K562 (cell line): ENCODE results near the gene DMD. TPM values are rescaled to one million over a fixed set of nuclear protein-coding genes. Genes with fewer than 3 reads are reported as not detected.

ENCODE experiments used
- ATAC-seq: fragments of 200-7000 bp; cut with Tn5 transposase; 3 replicates; pipeline ENCODE4 v1.9.1; 2020; ENCODE audit warnings: moderate library complexity
- BruUV-seq: library from RNA; stranded (reverse); fragments of 400-500 nt; replicated peaks from 2 replicates; lab custom pipeline; 2021; lab: Mats Ljungman, UMichigan
- CTCF ChIA-PET: fragments of 300-600 bp; formaldehyde crosslinking; extraction: SDS; loops from one replicate; lab custom pipeline; 2021; ENCODE audit warnings: low intra/inter-chr PET ratio; lab: Yijun Ruan, JAX
- POLR2A ChIA-PET: fragments of 300-600, 350-650 bp; sonication (Branson Sonifier 250); formaldehyde crosslinking; extraction: SDS; loops from one replicate; lab custom pipeline; 2021; ENCODE audit warnings: antibody characterized with exemption, inconsistent platforms; lab: Yijun Ruan, JAX
- DNase-seq, 4 experiments: peaks; one replicate each; pipeline versions ENCODE4 v3.0.0 to v3.0.0-alpha.2; 2011 to 2018; ENCODE audit warnings: low spot score in 3 of 4, mixed read lengths in 3 of 4; ENCODE audit errors: extremely low read depth in 1 of 4
- FAIRE-seq: peaks from 2 replicates; lab custom pipeline; 2011; peaks lifted over from hg19 to GRCh38; lab: Jason Lieb, UNC
- H2AFZ ChIP-seq: 2 replicates; pipeline ENCODE4 v1.6.0; 2011; ENCODE audit warnings: low read depth, low read length, control low read depth, inconsistent platforms
- H3K27ac ChIP-seq: fragments of 200-600 bp; 3 replicates; pipeline ENCODE4 v1.8.0; 2011; ENCODE audit warnings: low read depth, mild to moderate bottlenecking, control low read depth, inconsistent platforms, low read length, moderate library complexity, mixed read lengths; ENCODE audit errors: extremely low read depth
- H3K27me3 ChIP-seq, 2 experiments: fragments of 300-600 bp in 1 of 2; 2 replicates in 1 of 2; 3 replicates in 1 of 2; pipeline versions ENCODE4 v1.6.0 to v1.8.0; 2011; ENCODE audit warnings: inconsistent platforms in 2 of 2, low read length in 2 of 2, mild to moderate bottlenecking in 1 of 2, mixed read lengths in 1 of 2, moderate library complexity in 1 of 2; ENCODE audit not compliant: control insufficient read depth in 2 of 2, insufficient read depth in 2 of 2
- H3K36me3 ChIP-seq: fragments of 300-600 bp; 3 replicates; pipeline ENCODE4 v1.8.0; 2011; ENCODE audit warnings: mild to moderate bottlenecking, low read length, inconsistent platforms; ENCODE audit not compliant: control insufficient read depth, insufficient read depth
- H3K4me1 ChIP-seq, 2 experiments: fragments of 200-600 bp in 1 of 2; replicated peaks in 1 of 2; 2 replicates in 1 of 2; 3 replicates in 1 of 2; pipeline versions ENCODE4 v1.5.1 to v1.8.0; 2011; ENCODE audit warnings: inconsistent platforms in 2 of 2, low read length in 2 of 2, mild to moderate bottlenecking in 1 of 2, mixed read lengths in 1 of 2, moderate library complexity in 1 of 2; ENCODE audit not compliant: control insufficient read depth in 2 of 2, insufficient read depth in 2 of 2
- H3K4me2 ChIP-seq: 2 replicates; pipeline ENCODE4 v1.6.1; 2011; ENCODE audit warnings: low read length, control low read depth, inconsistent platforms, mixed read lengths; ENCODE audit not compliant: insufficient read depth
- H3K4me3 ChIP-seq: fragments of 200-600 bp; sonication (generic), shearing (Covaris generic); 2 replicates; pipeline ENCODE4 v1.5.1; 2016; ENCODE audit warnings: control low read depth, inconsistent platforms
- H3K79me2 ChIP-seq: fragments of 200-600 bp; 3 replicates; pipeline ENCODE4 v1.8.0; 2011; ENCODE audit warnings: low read length, inconsistent platforms; ENCODE audit not compliant: control insufficient read depth, insufficient read depth
- H3K9ac ChIP-seq, 2 experiments: 2 replicates each; pipeline versions ENCODE4 v1.6.0 to v1.6.1; 2011; ENCODE audit warnings: low read depth in 2 of 2, low read length in 2 of 2, control low read depth in 1 of 2, inconsistent platforms in 1 of 2, mild to moderate bottlenecking in 1 of 2, mixed read lengths in 1 of 2; ENCODE audit not compliant: insufficient read depth in 1 of 2
- H3K9me1 ChIP-seq: one replicate; pipeline ENCODE4 v1.6.0; 2011; ENCODE audit warnings: inconsistent platforms, mild to moderate bottlenecking, low read length, moderate library complexity; ENCODE audit not compliant: control insufficient read depth, insufficient read depth
- H3K9me3 ChIP-seq: replicated peaks from 2 replicates; pipeline ENCODE4 v1.5.1; 2011; ENCODE audit warnings: low read depth, low read length, inconsistent platforms; ENCODE audit not compliant: control insufficient read depth, insufficient read depth
- H4K20me1 ChIP-seq: replicated peaks from 2 replicates; pipeline ENCODE4 v1.6.1; 2011; ENCODE audit warnings: low read length, inconsistent platforms, mixed read lengths; ENCODE audit not compliant: control insufficient read depth, insufficient read depth
- ARID1B ChIP-seq: fragments of 450-650 bp; IDR thresholded peaks from 2 replicates; pipeline ENCODE4 v1.6.1; 2016; ENCODE audit warnings: antibody characterized with exemption, mild to moderate bottlenecking, inconsistent platforms
- ATF7 ChIP-seq: fragments of 450-650 bp; IDR thresholded peaks from 2 replicates; pipeline ENCODE4 v1.7.1; 2014; ENCODE audit warnings: mild to moderate bottlenecking, moderate library complexity
- CEBPG ChIP-seq, 3 experiments: fragments of 200-800 bp in 1 of 3; sonication (Bioruptor generic) in 1 of 3; sonication (generic) in 1 of 3; formaldehyde crosslinking in 1 of 3; IDR thresholded peaks in 2 of 3; conservative IDR thresholded peaks in 1 of 3; 2 replicates each; pipeline versions ENCODE4 v1.6.1 to v1.8.0; 2016 to 2022; ENCODE audit warnings: missing compliant biosample characterization in 2 of 3, missing genetic modification characterization in 2 of 3, mild to moderate bottlenecking in 1 of 3, missing genetic modification reagents in 1 of 3
- CGGBP1 ChIP-seq: fragments of 250-450 bp; sonication (Bioruptor Pico); IDR thresholded peaks from 2 replicates; pipeline ENCODE4 v1.9.0; 2021; ENCODE audit warnings: mild to moderate bottlenecking
- HINFP ChIP-seq: fragments of 450-650 bp; conservative IDR thresholded peaks from 2 replicates; pipeline ENCODE4 v1.6.1; 2016; ENCODE audit warnings: missing genetic modification characterization, low read depth, mild to moderate bottlenecking, control low read depth, missing compliant biosample characterization
- JUND ChIP-seq, 2 experiments: IDR thresholded peaks; 2 replicates in 1 of 2; 3 replicates in 1 of 2; pipeline ENCODE4 v1.6.1; 2011; ENCODE audit warnings: borderline replicate concordance in 2 of 2, low read depth in 2 of 2, low read length in 2 of 2, improper control_type of control experiment in 1 of 2, missing biosample characterization in 1 of 2, missing genetic modification characterization in 1 of 2, missing genetic modification reagents in 1 of 2
- MCM3 ChIP-seq: fragments of 450-650 bp; IDR thresholded peaks from 2 replicates; pipeline ENCODE4 v1.6.1; 2016
- NRF1 ChIP-seq, 2 experiments: fragments of 450-650 bp; IDR thresholded peaks in 1 of 2; conservative IDR thresholded peaks in 1 of 2; 2 replicates each; pipeline ENCODE4 v1.6.1; 2014; ENCODE audit warnings: mild to moderate bottlenecking in 2 of 2
- SFPQ ChIP-seq: fragments of 200-400 bp; formaldehyde crosslinking; IDR thresholded peaks from 2 replicates; pipeline ENCODE4 v1.6.1; 2017; ENCODE audit warnings: mild to moderate bottlenecking, low read depth, low read length, moderate library complexity
- SOX6 ChIP-seq: fragments of 450-650 bp; IDR thresholded peaks from 2 replicates; pipeline ENCODE4 v1.6.1; 2014; ENCODE audit warnings: mild to moderate bottlenecking
- UBTF ChIP-seq, 2 experiments: IDR thresholded peaks; 2 replicates each; pipeline ENCODE4 v1.6.1; 2012; ENCODE audit warnings: improper control_type of control experiment in 2 of 2, low read depth in 2 of 2, low read length in 2 of 2, borderline replicate concordance in 1 of 2
- ZEB2 ChIP-seq: fragments of 450-650 bp; IDR thresholded peaks from 2 replicates; pipeline ENCODE4 v1.6.1; 2016
- ZNF274 ChIP-seq: IDR thresholded peaks from 2 replicates; pipeline ENCODE4 v1.6.1; 2011; ENCODE audit warnings: low read depth, mild to moderate bottlenecking, low read length, moderate library complexity, borderline replicate concordance
- ZNF277 ChIP-seq: fragments of 250-450 bp; sonication (Bioruptor Pico); IDR thresholded peaks from 2 replicates; pipeline ENCODE4 v1.8.0; 2022; ENCODE audit warnings: inconsistent platforms, mild to moderate bottlenecking, moderate library complexity, borderline replicate concordance
- WGBS: fragments of 100-300 bp; shearing (Covaris generic); methylation state at CpG from one replicate; pipeline ENCODE4 v1.1.6; 2016; ENCODE audit warnings: low coverage, mixed read lengths; ENCODE audit not compliant: insufficient coverage; ENCODE audit errors: missing lambda C conversion rate; 5-methylcytosine and 5-hydroxymethylcytosine counted together
- in situ Hi-C: fragments of 300-500 bp; cut with MboI; formaldehyde crosslinking; loops from 4 replicates; pipeline ENCODE4 v1.15.0; 2018; ENCODE audit warnings: inconsistent platforms, mixed read lengths
- intact Hi-C: fragments of 100-400 bp; cut with micrococcal nuclease; formaldehyde crosslinking; loops from 2 replicates; pipeline ENCODE4 v1.14.2; 2022
- polyA plus RNA-seq, 8 experiments: library from polyadenylated mRNA; depleted of rRNA in 4 of 8; stranded (reverse) in 5 of 8; unstranded in 3 of 8; fragments of >200 nt; fragmentation: Nextera tagmentation in 2 of 8; fragmentation: Illumina TruSeq in 1 of 8; extraction: Ambion mirVana in 2 of 8; extraction: Trizol in 1 of 8; gene quantifications; 2 replicates each; pipeline versions ENCODE4 v1.2.1 to v1.2.3, GENCODE V29; 2011 to 2014; ENCODE audit warnings: inconsistent platforms in 1 of 8, missing spikeins in 1 of 8
- total RNA-seq, 7 experiments: library from RNA; depleted of rRNA in 6 of 7; stranded (reverse); fragments of >200 nt in 6 of 7; fragmentation: Illumina TruSeq in 2 of 7; extraction: Trizol in 2 of 7; gene quantifications; 2 replicates each; pipeline versions ENCODE4 v1.2.1 to v1.2.3, GENCODE V29; 2011 to 2021; ENCODE audit warnings: low replicate concordance in 1 of 7

Gene DMD
- total and polyA plus RNA-seq, 9 of the 15 experiments (the other 6 are each of a cell fraction or from before 2014, with no cell fraction given) = 3.8 to 20.4 (median 11.4) TPM

- in situ Hi-C loops = no loop called here
- Histone ChIP-seq H3K9me3 (no peaks in the 10 kb centered on the region), H2AFZ (no peak overlapping the region), H3K79me2 (no peaks in the 10 kb centered on the region), H4K20me1 (no peaks in the 10 kb centered on the region), H3K36me3 (no peaks in the 10 kb centered on the region), H3K4me2 (no peak overlapping the region), H3K27me3 (no peaks in the 10 kb centered on the region), H3K9ac (no peak overlapping the region), H3K27ac (no peak overlapping the region), H3K4me1 (no peaks in the 10 kb centered on the region), H3K9me1 (no peaks in the 10 kb centered on the region), H3K4me3 (no peak overlapping the region)
- CTCF ChIA-PET = no interaction called here
- no peak for ATAC-seq
- no peak for FAIRE-seq
- DNase-seq = no peak
- intact Hi-C loops = no loop called here
- no TSS peak for BruUV-seq
- POLR2A ChIA-PET = no interaction called here
- WGBS = 0% methylated on average over 2 of the region's 2 CpGs
- TF ChIP-seq NRF1 (conservative IDR thresholded peaks at IDR 0.05 in 1 of 2, IDR thresholded peaks at IDR 0.05 in 1 of 2) (no peak), ATF7 (peak; percentile 73), UBTF (IDR thresholded peaks at IDR 0.05; ENCODE audit: borderline replicate concordance in 1 of 2, low read depth in 2 of 2, low read length in 2 of 2) (no peak), CEBPG (CRISPR knock-in tag; IDR thresholded peaks at IDR 0.05) (no peak), CEBPG (tag; conservative IDR thresholded peaks at IDR 0.05 in 1 of 2, IDR thresholded peaks at IDR 0.05 in 1 of 2) (peak; percentile 61 to 84), ZNF274 (no peak), ARID1B (peak; percentile 53; the same call in 1 of the 2 replicates), MCM3 (no peak), JUND (IDR thresholded peaks at IDR 0.05; ENCODE audit: borderline replicate concordance, low read depth, low read length) (no peak), JUND (tag; IDR thresholded peaks at IDR 0.05; ENCODE audit: borderline replicate concordance, low read depth, low read length) (peak; percentile 20; the same call in 1 of the 3 replicates), ZNF277 (CRISPR knock-in tag) (no peak), CGGBP1 (CRISPR knock-in tag) (no peak), HINFP (tag) (no peak), ZEB2 (no peak), SOX6 (peak; percentile 28; the same call in 1 of the 2 replicates), SFPQ (no peak)
Measured at GRCh38 chrX:31702222-31702621, 1509.1 kb downstream of the DMD start.
